HG03196 (cell line): ENCODE data around the gene ZNF519.
"Not testable (repeated sequence)": the region's sequence is repeated elsewhere in the genome, so short reads cannot be mapped to it uniquely, and the experiment has no call there.

ENCODE experiments used
- ATAC-seq: cut with Tn5 transposase; IDR thresholded peaks from one replicate; pipeline ENCODE4 v1.9.1; 2021; ENCODE audit not compliant: unreplicated experiment

ZNF519 gene

GRCh38 chr18:14147935-14148865 lies 16.0 kb upstream of the ZNF519 start:
- ATAC-seq = not testable (repeated sequence)

GRCh38 chr18:14146771-14147170 lies 14.5 kb upstream of the ZNF519 start:
- not testable (repeated sequence) for ATAC-seq

GRCh38 chr18:14145581-14146338 lies 13.5 kb upstream of the ZNF519 start:
- not testable (repeated sequence) for ATAC-seq

- not testable (repeated sequence) for ATAC-seq
Observed at GRCh38 chr18:14145021-14145420, 12.8 kb upstream of the ZNF519 start.

GRCh38 chr18:14144628-14144895 lies 12.3 kb upstream of the ZNF519 start:
- no peak for ATAC-seq

- not testable (repeated sequence) for ATAC-seq
Observed at GRCh38 chr18:14143871-14144627, 11.8 kb upstream of the ZNF519 start.

GRCh38 chr18:14143396-14143795 lies 11.2 kb upstream of the ZNF519 start:
- not testable (repeated sequence) for ATAC-seq

- ATAC-seq = not testable (repeated sequence)
Observed at GRCh38 chr18:14142177-14142576, 9.9 kb upstream of the ZNF519 start.

- not testable (repeated sequence) for ATAC-seq
Observed at GRCh38 chr18:14139583-14139982, 7.3 kb upstream of the ZNF519 start.

GRCh38 chr18:14137971-14138370 lies 5.7 kb upstream of the ZNF519 start:
- ATAC-seq = not testable (repeated sequence)

- ATAC-seq = peak; percentile 19
Observed at GRCh38 chr18:14131696-14132270, 452 bp downstream of the ZNF519 start.

GRCh38 chr18:14130804-14131203 lies 1.4 kb downstream of the ZNF519 start:
- ATAC-seq = not testable (repeated sequence)

- ATAC-seq = no peak
Observed at GRCh38 chr18:14124689-14125088, 7.5 kb downstream of the ZNF519 start.

- ATAC-seq = no peak
Observed at GRCh38 chr18:14122097-14122496, 10.1 kb downstream of the ZNF519 start.

- ATAC-seq = no peak
Observed at GRCh38 chr18:14120926-14121325, 11.3 kb downstream of the ZNF519 start.

GRCh38 chr18:14117606-14118005 lies 14.6 kb downstream of the ZNF519 start:
- ATAC-seq = no peak

- no peak for ATAC-seq
Observed at GRCh38 chr18:14106906-14107305, 25.3 kb downstream of the ZNF519 start.

- ATAC-seq = no peak
Observed at GRCh38 chr18:14104906-14105748, 27.1 kb downstream of the ZNF519 start.

- ATAC-seq = no peak
Observed at GRCh38 chr18:14104201-14104600, 28.0 kb downstream of the ZNF519 start.
